ENCODE results near the gene TRAPPC1. TPM values are rescaled to one million over a fixed set of nuclear protein-coding genes. Genes with fewer than 3 reads are reported as not detected.

The TRAPPC1 gene
- total and polyA plus RNA-seq, 2 of the 4 experiments (the other 2 are of a cell fraction): 50.4 to 303 TPM

- no peak overlapping the region for H2AK9ac ChIP-seq (replicated peaks; ENCODE audit: low read depth, low read length, poor library complexity)
These were observed 39.9 kb upstream of the TRAPPC1 start for GRCh38 chr17:7971651-7972050.

More at GRCh38 chr17:7971651-7972050, 39.9 kb upstream of the TRAPPC1 start:
- dilution Hi-C loops (cut with HindIII; ENCODE audit: low sequenced_read_pairs, unreplicated experiment): no loop called here
- no peak overlapping the region for H2AFZ ChIP-seq (replicated peaks; ENCODE audit: low read length, poor library complexity)
- no peaks in the 10 kb centered on the region for H3K4me1 ChIP-seq (ENCODE audit: control insufficient read depth, insufficient read depth, low read length)
- H3K79me1 ChIP-seq (ENCODE audit: low read depth in 1 of 2, low read length in 2 of 2): no peaks in the 10 kb centered on the region
- H4K8ac ChIP-seq (ENCODE audit: low read depth in 2 of 2, low read length in 2 of 2): no peak overlapping the region
- no CpG with 5 or more reads among the region's 4 CpGs for WGBS, 2 experiments (ENCODE audit: extremely low coverage in 2 of 2, insufficient read length in 1 of 2)
- H2BK15ac ChIP-seq (ENCODE audit: low read depth, low read length): no peak overlapping the region
- no peak overlapping the region for H2BK120ac ChIP-seq (ENCODE audit: low read depth, low read length)
- no peak overlapping the region for H2AK5ac ChIP-seq (ENCODE audit: low read depth, low read length)
- H3K27me3 ChIP-seq (ENCODE audit: control insufficient read depth, insufficient read depth, low read length): peaks cover 14% of the 10 kb centered on the region
- DNase-seq (no peak), ATAC-seq (ENCODE audit: low read depth) (no peak)
- H3K56ac ChIP-seq (ENCODE audit: extremely low read depth, insufficient read depth, low read length): no peak overlapping the region
- ChIA-PET CTCF (no interaction called here), POLR2A (ENCODE audit: unreplicated experiment) (interaction anchor here (0.6 kb wide), 1 partner anchor 16 kb away, joined by 3 read pairs; no protein-coding TSS in a partner anchor)
- no peak overlapping the region for H3K23ac ChIP-seq (ENCODE audit: low read depth, low read length)
- peaks cover 9% of the 10 kb centered on the region; the same call in 1 of the 2 replicates for H3K9me3 ChIP-seq (ENCODE audit: control insufficient read depth, insufficient read depth, low read length)
- H4K91ac ChIP-seq (ENCODE audit: insufficient read depth, low read depth, low read length): no peak overlapping the region
- no peak overlapping the region for H3K4ac ChIP-seq (ENCODE audit: low read depth, low read length)
- no peak overlapping the region for H3K4me3 ChIP-seq (ENCODE audit: insufficient read depth, low read depth, low read length)
- no peak overlapping the region for H4K5ac ChIP-seq (ENCODE audit: low read depth, low read length)
- H3K9me1 ChIP-seq (ENCODE audit: insufficient read depth, low read length): no peaks in the 10 kb centered on the region
- TF ChIP-seq MAFK (IDR thresholded peaks at IDR 0.05; ENCODE audit: low read depth, low read length): no peak
- TF ChIP-seq, protein P1, sequence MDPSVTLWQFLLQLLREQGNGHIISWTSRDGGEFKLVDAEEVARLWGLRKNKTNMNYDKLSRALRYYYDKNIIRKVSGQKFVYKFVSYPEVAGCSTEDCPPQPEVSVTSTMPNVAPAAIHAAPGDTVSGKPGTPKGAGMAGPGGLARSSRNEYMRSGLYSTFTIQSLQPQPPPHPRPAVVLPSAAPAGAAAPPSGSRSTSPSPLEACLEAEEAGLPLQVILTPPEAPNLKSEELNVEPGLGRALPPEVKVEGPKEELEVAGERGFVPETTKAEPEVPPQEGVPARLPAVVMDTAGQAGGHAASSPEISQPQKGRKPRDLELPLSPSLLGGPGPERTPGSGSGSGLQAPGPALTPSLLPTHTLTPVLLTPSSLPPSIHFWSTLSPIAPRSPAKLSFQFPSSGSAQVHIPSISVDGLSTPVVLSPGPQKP (IDR thresholded peaks at IDR 0.05; ENCODE audit: borderline replicate concordance, low read depth, low read length): no peak
- no peak for TF ChIP-seq MXI1 (IDR thresholded peaks at IDR 0.05; ENCODE audit: borderline replicate concordance, low read depth, low read length)
- no peak for TF ChIP-seq BHLHE40 (IDR thresholded peaks at IDR 0.05; ENCODE audit: low read depth, low read length)
- no peak for TF ChIP-seq CEBPB (IDR thresholded peaks at IDR 0.05; ENCODE audit: low read depth, low read length)
- no peak for TF ChIP-seq NFE2L2 (IDR thresholded peaks at IDR 0.05; ENCODE audit: low read depth, low read length)
- TF ChIP-seq POLR2A (IDR thresholded peaks at IDR 0.05; ENCODE audit: low read depth, low read length): no peak
- no peak for TF ChIP-seq RCOR1 (IDR thresholded peaks at IDR 0.05; ENCODE audit: insufficient replicate concordance, low read length)
- no peak for TF ChIP-seq MAZ (IDR thresholded peaks at IDR 0.05; ENCODE audit: borderline replicate concordance, low read depth, low read length)
- TF ChIP-seq RAD21 (IDR thresholded peaks at IDR 0.05; ENCODE audit: low read length): no peak
- no peak for TF ChIP-seq CTCF (conservative IDR thresholded peaks at IDR 0.05; ENCODE audit: low read depth, low read length)
- no peak for TF ChIP-seq SMC3 (IDR thresholded peaks at IDR 0.05; ENCODE audit: low read depth, low read length)
- no peak overlapping the region for H3K4me2 ChIP-seq (ENCODE audit: low read depth, low read length)
- H3K14ac ChIP-seq (replicated peaks; ENCODE audit: low read depth, low read length): no peak overlapping the region
- no peak overlapping the region for H3K27ac ChIP-seq (ENCODE audit: insufficient read depth, low read length)
- H3K36me3 ChIP-seq (ENCODE audit: control insufficient read depth, insufficient read depth, low read length): no peaks in the 10 kb centered on the region
- H2BK20ac ChIP-seq (ENCODE audit: low read depth, low read length): no peak overlapping the region
- intact Hi-C loops (cut with micrococcal nuclease): no loop called here
- no peaks in the 10 kb centered on the region for H4K20me1 ChIP-seq (ENCODE audit: insufficient read depth, low read length)
- no TSS peak for BruUV-seq (replicated peaks)
- no peak overlapping the region for H3K9ac ChIP-seq (ENCODE audit: low read depth, low read length)
- H2BK5ac ChIP-seq (ENCODE audit: low read depth, low read length, poor library complexity, severe bottlenecking): no peak overlapping the region
- H3K18ac ChIP-seq (ENCODE audit: low read depth, low read length): no peak overlapping the region
- in situ Hi-C loops (cut with MboI; ENCODE audit: low sequenced_read_pairs): no loop called here

Measured in IMR-90 (cell line).